Aorta (tissue), 5 donors: ENCODE measurements around the gene KPTN. TPM values are rescaled to one million over a fixed set of nuclear protein-coding genes. Genes with fewer than 3 reads are reported as not detected.

ENCODE experiments used
- ATAC-seq: fragments of 200-7000 bp; cut with Tn5 transposase; one replicate; pipeline ENCODE4 v1.9.1; 2022; ENCODE audit warnings: moderate library complexity; ENCODE audit not compliant: low FRiP score
- DNase-seq, 2 donors: peaks; one replicate each; pipeline ENCODE4 v3.0.0-alpha.2; 2020
- H3K27ac ChIP-seq, 2 donors: one replicate each; pipeline ENCODE4 v1.5.1; 2013; ENCODE audit warnings: low read length in 2 of 2, mild to moderate bottlenecking in 2 of 2, moderate library complexity in 2 of 2, control low read depth in 1 of 2, inconsistent platforms in 1 of 2, low read depth in 1 of 2
- H3K27me3 ChIP-seq, 2 donors: one replicate each; pipeline ENCODE4 v1.6.1; 2013; ENCODE audit warnings: control low read depth in 1 of 2, low read length in 1 of 2, mild to moderate bottlenecking in 1 of 2, moderate library complexity in 1 of 2; ENCODE audit not compliant: insufficient read depth in 2 of 2, control insufficient read depth in 1 of 2
- H3K36me3 ChIP-seq, 2 donors: one replicate each; pipeline ENCODE4 v1.6.1; 2013; ENCODE audit warnings: control low read depth in 1 of 2, low read length in 1 of 2, mild to moderate bottlenecking in 1 of 2; ENCODE audit not compliant: insufficient read depth in 2 of 2, control insufficient read depth in 1 of 2
- H3K4me1 ChIP-seq, 2 donors: one replicate each; pipeline ENCODE4 v1.6.1; 2013; ENCODE audit warnings: low read length in 2 of 2, control low read depth in 1 of 2, mild to moderate bottlenecking in 1 of 2, moderate library complexity in 1 of 2; ENCODE audit not compliant: insufficient read depth in 2 of 2, control insufficient read depth in 1 of 2
- H3K4me3 ChIP-seq, 2 donors: one replicate each; pipeline ENCODE4 v1.5.1; 2013; ENCODE audit warnings: low read length in 2 of 2, control low read depth in 1 of 2, mild to moderate bottlenecking in 1 of 2
- H3K9me3 ChIP-seq: one replicate; pipeline ENCODE4 v1.6.1; 2013; ENCODE audit warnings: mild to moderate bottlenecking, low read length; ENCODE audit not compliant: control insufficient read depth
- WGBS, 2 donors: extraction: QIAGEN DNeasy Blood & Tissue Kit; methylation state at CpG; one replicate each; pipeline ENCODE4 v1.1.7; 2013; 5-methylcytosine and 5-hydroxymethylcytosine counted together
- intact Hi-C, 2 donors: fragments of 100-400 bp; cut with DNase I; formaldehyde crosslinking; loops; one replicate each; pipeline versions ENCODE4 v1.14.2 to v1.15.0; 2022
- polyA plus RNA-seq, 2 donors: library from polyadenylated mRNA; stranded (reverse); fragments of 200-250 nt; gene quantifications; one replicate each; pipeline ENCODE4 v1.2.3, GENCODE V29; 2013
- total RNA-seq, 2 donors: library from RNA; stranded (reverse); fragmentation: NEBNext Ultra II Directional; extraction: Animal tissue kit (Norgen Biotek cat#: 25700); gene quantifications; one replicate each; pipeline ENCODE4 v1.2.1, GENCODE V29; 2021
- donor health status: healthy with polysubstance abuse.
- donor health status: Bipolar disorder and iron deficiency.
- donor health status: DM: no; HTN: no; CAD: no.
- donor health status: DM: no; HTN: no; CAD: no.
- donor health status: DM: yes; HTN: yes; CAD: no.

Gene KPTN
- total and polyA plus RNA-seq, 4 donors, result 3.0 to 24.8 (median 8.3) TPM

DNA sequence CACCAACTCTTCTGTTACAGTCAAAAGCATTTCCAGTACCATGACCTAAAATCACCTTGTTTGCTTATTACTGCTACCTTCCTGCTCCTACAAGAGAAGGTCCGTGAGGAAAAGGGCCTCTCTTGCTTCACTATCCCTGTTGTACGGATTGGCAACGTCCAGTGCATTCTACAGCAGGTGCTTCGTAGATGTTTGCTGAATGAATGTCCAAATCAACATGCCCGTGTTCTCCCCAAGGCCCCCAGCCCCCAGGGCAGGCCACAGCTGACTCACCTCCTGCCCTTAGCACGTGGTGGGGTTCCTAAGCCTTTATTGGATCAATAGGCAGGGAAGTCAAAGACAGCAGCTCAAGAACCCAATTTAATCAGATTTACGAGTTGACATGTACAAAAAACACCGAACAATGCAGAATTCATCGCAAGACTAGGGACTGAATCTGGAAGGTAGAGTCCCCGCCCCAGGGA lies 36.4 kb upstream of the KPTN start:
- WGBS, 2 donors, result 75 to 82% methylated on average over 10 of the region's 10 CpGs
- ATAC-seq (no peak), DNase-seq (no peak)
- H3K27me3 ChIP-seq, result no peaks in the 10 kb centered on the region
- H3K27ac ChIP-seq, result no peak overlapping the region
- H3K36me3 ChIP-seq, result no peaks in the 10 kb centered on the region
- H3K4me1 ChIP-seq, result no peaks in the 10 kb centered on the region
- no peaks in the 10 kb centered on the region for H3K9me3 ChIP-seq
- H3K4me3 ChIP-seq, result no peak overlapping the region
- intact Hi-C loops, result no loop called here

- no peak overlapping the region for H3K27ac ChIP-seq
- H3K4me1 ChIP-seq, result no peaks in the 10 kb centered on the region
- DNase-seq (no peak), ATAC-seq (no peak)
- intact Hi-C loops, result loop anchor here (5.0 to 10.0 kb wide), 3 partner anchors 86 to 244 kb away; partner anchors contain the start of genes BICRA (in 1 of the 2) and INAFM1 (in 1 of the 2)
- no peaks in the 10 kb centered on the region for H3K36me3 ChIP-seq
- no peaks in the 10 kb centered on the region for H3K27me3 ChIP-seq
- H3K9me3 ChIP-seq, result no peaks in the 10 kb centered on the region
- WGBS, 2 donors, result 84 to 85% methylated on average over 9 of the region's 9 CpGs
- no peak overlapping the region for H3K4me3 ChIP-seq
These were observed 34.8 kb upstream of the KPTN start for GRCh38 chr19:47518854-47519253.

- no peak for ATAC-seq
- 72 to 79% methylated on average over 4 of the region's 4 CpGs for WGBS, 2 donors
These were observed 34.1 kb upstream of the KPTN start for GRCh38 chr19:47518139-47518538.

DNA sequence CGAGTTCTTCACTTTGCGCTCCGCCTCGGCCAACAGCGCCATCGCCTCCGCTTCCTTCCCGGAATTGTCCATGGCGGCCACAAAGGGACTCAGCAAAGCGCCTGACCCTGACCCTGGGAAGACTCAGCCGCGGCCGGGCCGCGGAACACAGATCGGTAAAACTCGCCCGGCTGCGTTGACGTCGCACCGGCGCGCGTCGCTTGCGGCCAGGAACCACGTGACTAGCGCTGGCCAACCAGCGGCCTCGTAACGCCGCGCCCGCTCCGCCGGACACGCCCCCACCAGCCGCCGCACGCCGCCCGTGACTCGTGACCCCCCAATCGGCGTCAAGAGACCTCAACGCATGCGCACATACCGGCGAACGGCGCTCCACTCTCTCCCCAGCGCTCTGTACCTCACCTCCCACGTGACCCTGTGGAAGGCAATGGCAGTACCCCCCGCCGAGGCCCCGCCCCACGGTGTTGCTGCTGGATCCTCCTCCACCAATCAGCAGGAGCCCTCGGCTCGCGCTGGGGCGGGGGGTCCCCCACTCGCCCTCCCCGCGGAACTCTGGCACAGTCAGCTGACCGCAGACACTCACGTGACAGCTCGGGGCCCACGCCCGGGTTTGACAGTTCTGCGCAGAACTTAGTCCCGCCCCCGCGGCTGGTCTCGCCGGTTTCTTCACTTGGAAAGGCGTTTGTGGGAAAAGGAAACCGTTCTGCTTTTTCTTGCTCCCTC lies 31.0 kb upstream of the KPTN start, which contains the start of gene NAPA:
NAPA (minus strand) TSS at position 195 of the 720 bp plus-strand sequence; CDS start at position 72, 123 bp downstream.
- Histone ChIP-seq H3K4me1 (no peaks in the 10 kb centered on the region), H3K4me3 (peak within 1 kb of the TSS; percentile 47 to 62), H3K36me3 (no peaks in the 10 kb centered on the region), H3K27me3 (no peaks in the 10 kb centered on the region), H3K27ac (peak within 1 kb of the TSS; percentile 39 to 79), H3K9me3 (no peaks in the 10 kb centered on the region)
- ATAC-seq (peak; percentile 100), DNase-seq (peak; percentile 100)
- intact Hi-C loops, result loop anchor here (1.0 to 10.0 kb wide), 7 partner anchors 31 to 240 kb away; partner anchors contain the start of genes BICRA (in 1 of the 2), INAFM1 (in 1 of the 2) and KPTN (in 1 of the 2)
- 0 to 1% methylated on average over 62 to 78 of the region's 78 CpGs for WGBS, 2 donors

More at GRCh38 chr19:47518139-47518538, 34.1 kb upstream of the KPTN start:
- Histone ChIP-seq H3K36me3 (no peaks in the 10 kb centered on the region), H3K27ac (no peak overlapping the region), H3K27me3 (no peaks in the 10 kb centered on the region), H3K9me3 (no peaks in the 10 kb centered on the region), H3K4me3 (no peak overlapping the region), H3K4me1 (no peaks in the 10 kb centered on the region)
- DNase-seq, result no peak
- intact Hi-C loops, result loop anchor here (5.0 to 10.0 kb wide), 3 partner anchors 87 to 243 kb away; partner anchors contain the start of genes BICRA (in 1 of the 2) and INAFM1 (in 1 of the 2)

GRCh38 chr19:47514151-47514868 lies 30.3 kb upstream of the KPTN start:
- Histone ChIP-seq H3K27ac (peak overlapping the region; percentile 39 to 79), H3K27me3 (no peaks in the 10 kb centered on the region), H3K36me3 (no peaks in the 10 kb centered on the region), H3K9me3 (no peaks in the 10 kb centered on the region), H3K4me1 (no peaks in the 10 kb centered on the region), H3K4me3 (peak overlapping the region; percentile 47 to 62)
- intact Hi-C loops, result loop anchor here (5.0 to 10.0 kb wide), 3 partner anchors 90 to 240 kb away; partner anchors contain the start of genes BICRA (in 1 of the 2) and INAFM1 (in 1 of the 2)
- 3 to 4% methylated on average over 40 of the region's 40 CpGs for WGBS, 2 donors
- no peak for ATAC-seq
- no peak for DNase-seq

- no peaks in the 10 kb centered on the region for H3K36me3 ChIP-seq
- no peaks in the 10 kb centered on the region for H3K27me3 ChIP-seq
- ATAC-seq (no peak), DNase-seq (no peak)
- no peaks in the 10 kb centered on the region for H3K4me1 ChIP-seq
- H3K4me3 ChIP-seq, result no peak overlapping the region
- no peaks in the 10 kb centered on the region for H3K9me3 ChIP-seq
- WGBS, 2 donors, result 70 to 71% methylated on average over 8 of the region's 8 CpGs
- H3K27ac ChIP-seq, result peak overlapping the region in 1 of 2 donors; percentile 38
- intact Hi-C loops, result loop anchor here (5.0 to 10.0 kb wide), 3 partner anchors 92 to 238 kb away; partner anchors contain the start of genes BICRA (in 1 of the 2) and INAFM1 (in 1 of the 2)
These were observed 28.9 kb upstream of the KPTN start for GRCh38 chr19:47512948-47513319.

DNA sequence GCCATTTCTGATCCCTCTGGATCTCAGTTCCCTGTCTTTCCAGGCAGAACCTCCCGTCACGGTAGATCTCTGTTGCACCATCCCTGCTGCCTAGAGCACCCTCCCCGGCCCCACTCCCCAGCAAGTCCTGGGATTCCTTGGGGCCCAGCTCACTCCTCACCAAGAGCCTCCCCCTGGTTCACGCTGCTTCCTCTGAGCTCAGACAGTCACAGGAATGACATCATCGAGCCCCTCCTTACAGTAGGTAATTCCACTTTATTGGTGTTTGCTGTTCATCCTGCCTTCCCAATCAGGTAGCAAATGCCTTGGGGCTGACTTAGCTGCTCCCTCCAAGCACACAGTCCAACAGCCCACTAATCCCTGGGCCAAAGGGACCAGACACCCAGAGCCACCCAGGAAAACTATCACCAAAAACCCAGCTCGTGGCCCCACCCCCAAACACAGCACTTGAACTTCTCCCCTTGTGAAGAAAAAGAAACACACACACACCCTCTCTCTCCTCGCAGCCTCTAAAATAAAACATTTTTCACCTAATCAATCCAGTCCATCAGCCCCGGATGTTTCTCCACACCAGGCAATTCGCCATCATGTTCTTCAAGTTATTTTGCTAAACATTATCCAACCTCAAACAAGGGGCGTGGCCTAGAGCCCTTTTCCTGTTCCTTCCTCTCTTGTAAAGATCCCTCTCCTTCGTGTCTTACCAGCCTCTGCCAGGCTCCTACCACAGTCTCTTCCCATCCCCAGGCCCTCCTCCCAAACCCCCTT lies 28.3 kb upstream of the KPTN start:
- Histone ChIP-seq H3K27me3 (no peaks in the 10 kb centered on the region), H3K9me3 (no peaks in the 10 kb centered on the region), H3K27ac (peak overlapping the region in 1 of 2 donors; percentile 4), H3K4me1 (no peaks in the 10 kb centered on the region), H3K4me3 (no peak overlapping the region), H3K36me3 (no peaks in the 10 kb centered on the region)
- no peak for ATAC-seq
- DNase-seq, result no peak
- 62 to 63% methylated on average over 11 of the region's 11 CpGs for WGBS, 2 donors
- intact Hi-C loops, result loop anchor here (5.0 to 10.0 kb wide), 3 partner anchors 92 to 238 kb away; partner anchors contain the start of genes BICRA (in 1 of the 2) and INAFM1 (in 1 of the 2)

GRCh38 chr19:47511681-47512080 lies 27.7 kb upstream of the KPTN start:
- ATAC-seq (no peak), DNase-seq (no peak)
- Histone ChIP-seq H3K4me3 (no peak overlapping the region), H3K9me3 (no peaks in the 10 kb centered on the region), H3K27me3 (no peaks in the 10 kb centered on the region), H3K4me1 (no peaks in the 10 kb centered on the region), H3K36me3 (no peaks in the 10 kb centered on the region), H3K27ac (no peak overlapping the region)
- 83 to 86% methylated on average over 7 of the region's 7 CpGs for WGBS, 2 donors
- intact Hi-C loops, result loop anchor here (5.0 to 10.0 kb wide), 3 partner anchors 93 to 237 kb away; partner anchors contain the start of genes BICRA (in 1 of the 2) and INAFM1 (in 1 of the 2)
